ENCODE data around the gene HS1BP3. TPM values are rescaled to one million over a fixed set of nuclear protein-coding genes. Genes with fewer than 3 reads are reported as not detected.

HS1BP3 gene
- total and polyA plus RNA-seq, 2 of the 13 experiments (the other 11 are each of a cell fraction or from before 2014, with no cell fraction given) = 15.2 to 22.0 TPM

- TF ChIP-seq, protein P1, sequence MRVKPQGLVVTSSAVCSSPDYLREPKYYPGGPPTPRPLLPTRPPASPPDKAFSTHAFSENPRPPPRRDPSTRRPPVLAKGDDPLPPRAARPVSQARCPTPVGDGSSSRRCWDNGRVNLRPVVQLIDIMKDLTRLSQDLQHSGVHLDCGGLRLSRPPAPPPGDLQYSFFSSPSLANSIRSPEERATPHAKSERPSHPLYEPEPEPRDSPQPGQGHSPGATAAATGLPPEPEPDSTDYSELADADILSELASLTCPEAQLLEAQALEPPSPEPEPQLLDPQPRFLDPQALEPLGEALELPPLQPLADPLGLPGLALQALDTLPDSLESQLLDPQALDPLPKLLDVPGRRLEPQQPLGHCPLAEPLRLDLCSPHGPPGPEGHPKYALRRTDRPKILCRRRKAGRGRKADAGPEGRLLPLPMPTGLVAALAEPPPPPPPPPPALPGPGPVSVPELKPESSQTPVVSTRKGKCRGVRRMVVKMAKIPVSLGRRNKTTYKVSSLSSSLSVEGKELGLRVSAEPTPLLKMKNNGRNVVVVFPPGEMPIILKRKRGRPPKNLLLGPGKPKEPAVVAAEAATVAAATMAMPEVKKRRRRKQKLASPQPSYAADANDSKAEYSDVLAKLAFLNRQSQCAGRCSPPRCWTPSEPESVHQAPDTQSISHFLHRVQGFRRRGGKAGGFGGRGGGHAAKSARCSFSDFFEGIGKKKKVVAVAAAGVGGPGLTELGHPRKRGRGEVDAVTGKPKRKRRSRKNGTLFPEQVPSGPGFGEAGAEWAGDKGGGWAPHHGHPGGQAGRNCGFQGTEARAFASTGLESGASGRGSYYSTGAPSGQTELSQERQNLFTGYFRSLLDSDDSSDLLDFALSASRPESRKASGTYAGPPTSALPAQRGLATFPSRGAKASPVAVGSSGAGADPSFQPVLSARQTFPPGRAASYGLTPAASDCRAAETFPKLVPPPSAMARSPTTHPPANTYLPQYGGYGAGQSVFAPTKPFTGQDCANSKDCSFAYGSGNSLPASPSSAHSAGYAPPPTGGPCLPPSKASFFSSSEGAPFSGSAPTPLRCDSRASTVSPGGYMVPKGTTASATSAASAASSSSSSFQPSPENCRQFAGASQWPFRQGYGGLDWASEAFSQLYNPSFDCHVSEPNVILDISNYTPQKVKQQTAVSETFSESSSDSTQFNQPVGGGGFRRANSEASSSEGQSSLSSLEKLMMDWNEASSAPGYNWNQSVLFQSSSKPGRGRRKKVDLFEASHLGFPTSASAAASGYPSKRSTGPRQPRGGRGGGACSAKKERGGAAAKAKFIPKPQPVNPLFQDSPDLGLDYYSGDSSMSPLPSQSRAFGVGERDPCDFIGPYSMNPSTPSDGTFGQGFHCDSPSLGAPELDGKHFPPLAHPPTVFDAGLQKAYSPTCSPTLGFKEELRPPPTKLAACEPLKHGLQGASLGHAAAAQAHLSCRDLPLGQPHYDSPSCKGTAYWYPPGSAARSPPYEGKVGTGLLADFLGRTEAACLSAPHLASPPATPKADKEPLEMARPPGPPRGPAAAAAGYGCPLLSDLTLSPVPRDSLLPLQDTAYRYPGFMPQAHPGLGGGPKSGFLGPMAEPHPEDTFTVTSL (CRISPR knock-in tag; IDR thresholded peaks at IDR 0.05; ENCODE audit: borderline replicate concordance) = no peak
- no peak for TF ChIP-seq ZNF550 (CRISPR knock-in tag; IDR thresholded peaks at IDR 0.05; ENCODE audit: borderline replicate concordance)
- TF ChIP-seq RBAK (CRISPR knock-in tag; IDR thresholded peaks at IDR 0.05) = 0 out of 2 replicates have a peak, but pooled peaks have one; percentile 12
- TF ChIP-seq NFIC (IDR thresholded peaks at IDR 0.05; ENCODE audit: low read length) = no peak
- TF ChIP-seq JUNB (CRISPR knock-in tag; IDR thresholded peaks at IDR 0.05; ENCODE audit: borderline replicate concordance) = no peak
- peak; percentile 8; the same call in 1 of the 2 replicates for TF ChIP-seq ZNF274 (CRISPR knock-in tag; IDR thresholded peaks at IDR 0.05)
- TF ChIP-seq EED (CRISPR knock-in tag; IDR thresholded peaks at IDR 0.05) = 0 out of 2 replicates have a peak, but pooled peaks have one; percentile 0
- TF ChIP-seq AGO2 (optimal IDR thresholded peaks at IDR 0.05; ENCODE audit: low read depth, low read length) = peak; percentile 77
- peak; percentile 48; the same call in 1 of the 2 replicates for TF ChIP-seq ZZZ3 (CRISPR knock-in tag; IDR thresholded peaks at IDR 0.05; ENCODE audit: borderline replicate concordance)
- 0 out of 2 replicates have a peak, but pooled peaks have one; percentile 4 for TF ChIP-seq ZNF333 (CRISPR knock-in tag; IDR thresholded peaks at IDR 0.05; ENCODE audit: borderline replicate concordance)
- TF ChIP-seq ARNTL (CRISPR knock-in tag; IDR thresholded peaks at IDR 0.05) = no peak
- TF ChIP-seq FOSL1 (CRISPR knock-in tag; IDR thresholded peaks at IDR 0.05; ENCODE audit: borderline replicate concordance) = no peak
- peak; percentile 27 for TF ChIP-seq YY1 (IDR thresholded peaks at IDR 0.05; ENCODE audit: insufficient read depth, insufficient replicate concordance, low read depth, low read length)
- TF ChIP-seq DZIP1 (CRISPR knock-in tag; IDR thresholded peaks at IDR 0.05) = 0 out of 2 replicates have a peak, but pooled peaks have one; percentile 29
- peak; percentile 1 for TF ChIP-seq MED8 (CRISPR knock-in tag; IDR thresholded peaks at IDR 0.05; ENCODE audit: insufficient replicate concordance)
- TF ChIP-seq PAF1 (CRISPR knock-in tag; IDR thresholded peaks at IDR 0.05) = 0 out of 2 replicates have a peak, but pooled peaks have one; percentile 31
- TF ChIP-seq, protein P2, sequence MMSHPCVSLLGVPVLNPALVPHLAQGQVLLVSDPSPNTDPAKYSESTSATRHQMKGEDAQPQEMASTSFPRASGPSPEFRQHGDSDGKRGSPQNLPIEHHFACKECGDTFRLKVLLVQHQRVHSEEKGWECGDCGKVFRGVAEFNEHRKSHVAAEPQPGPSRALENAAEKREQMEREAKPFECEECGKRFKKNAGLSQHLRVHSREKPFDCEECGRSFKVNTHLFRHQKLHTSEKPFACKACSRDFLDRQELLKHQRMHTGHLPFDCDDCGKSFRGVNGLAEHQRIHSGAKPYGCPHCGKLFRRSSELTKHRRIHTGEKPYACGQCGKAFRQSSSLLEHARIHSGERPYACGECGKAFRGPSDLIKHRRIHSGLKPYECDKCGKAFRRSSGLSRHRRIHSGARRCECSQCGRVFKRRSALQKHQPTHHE (CRISPR knock-in tag; IDR thresholded peaks at IDR 0.05; ENCODE audit: borderline replicate concordance) = no peak
These were observed 60.0 kb downstream of the HS1BP3 start (continued) for GRCh38 chr2:20590704-20591515.

Data from HepG2 (cell line).